Glomerular visceral epithelial cell (primary cell): ENCODE data around the gene ZC3HAV1.
"Not testable (repeated sequence)": the region's sequence is repeated elsewhere in the genome, so short reads cannot be mapped to it uniquely, and the experiment has no call there.

Experiments used
- DNase-seq: peaks from one replicate; pipeline ENCODE4 v3.0.0-alpha.2; 2016; ENCODE audit errors: extremely low spot score

Gene ZC3HAV1

DNA sequence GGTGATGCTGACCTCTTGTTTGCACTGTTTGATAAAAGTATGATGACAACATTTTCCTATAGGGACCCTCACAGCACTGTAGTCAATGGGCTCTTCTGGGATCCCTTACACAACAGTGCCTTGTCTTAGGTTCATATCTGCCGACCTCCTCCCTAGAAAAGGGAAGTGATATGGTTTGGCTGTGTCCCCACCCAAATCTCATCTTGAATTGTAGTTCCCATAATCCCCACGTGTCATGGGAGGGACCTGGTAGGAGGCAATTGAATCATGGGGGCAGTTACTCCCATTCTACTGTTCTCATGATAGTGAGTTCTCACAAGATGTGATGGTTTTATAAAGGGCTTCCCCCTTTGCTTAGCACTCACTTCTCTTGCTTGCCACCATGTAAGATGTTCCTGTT, 23.1 kb downstream of the ZC3HAV1 start:
- no peak for DNase-seq

DNA sequence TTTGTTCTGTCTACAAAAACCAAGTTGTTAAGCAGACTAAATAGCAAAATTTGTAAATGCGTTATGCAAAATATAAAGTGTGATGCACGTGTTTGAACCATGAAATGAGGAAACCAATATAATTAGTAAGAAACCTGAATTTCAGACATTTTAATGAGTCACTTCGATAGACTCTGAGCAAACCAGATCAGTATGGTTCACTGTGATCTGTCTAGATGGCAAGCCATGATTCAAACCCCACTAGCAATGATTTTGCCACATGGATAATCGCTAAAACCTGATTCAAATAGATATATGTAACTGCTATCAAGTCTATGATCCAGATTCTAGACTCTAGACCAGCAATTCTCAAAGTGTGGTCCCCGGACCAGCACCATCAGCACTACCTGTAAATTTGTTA, 24.8 kb downstream of the ZC3HAV1 start:
- no peak for DNase-seq

DNA sequence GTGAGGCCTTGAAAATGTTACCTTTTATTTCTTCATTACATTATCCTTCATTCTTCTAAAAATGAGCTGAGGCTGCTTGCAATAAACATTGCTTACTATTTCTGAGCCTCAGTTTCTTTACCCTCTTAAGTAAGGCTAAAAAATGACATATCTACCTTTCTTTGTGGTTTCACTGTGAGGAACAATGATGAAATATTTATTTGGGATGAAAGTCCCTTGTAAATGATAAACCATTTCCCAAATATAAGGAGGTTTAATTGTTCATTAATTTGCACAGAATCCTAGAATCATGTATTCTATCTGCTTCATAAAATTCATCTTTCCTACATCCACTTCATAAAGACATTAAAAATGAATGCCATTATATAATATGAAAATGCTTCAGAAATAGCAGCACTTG, 27.9 kb downstream of the ZC3HAV1 start:
- no peak for DNase-seq

DNA sequence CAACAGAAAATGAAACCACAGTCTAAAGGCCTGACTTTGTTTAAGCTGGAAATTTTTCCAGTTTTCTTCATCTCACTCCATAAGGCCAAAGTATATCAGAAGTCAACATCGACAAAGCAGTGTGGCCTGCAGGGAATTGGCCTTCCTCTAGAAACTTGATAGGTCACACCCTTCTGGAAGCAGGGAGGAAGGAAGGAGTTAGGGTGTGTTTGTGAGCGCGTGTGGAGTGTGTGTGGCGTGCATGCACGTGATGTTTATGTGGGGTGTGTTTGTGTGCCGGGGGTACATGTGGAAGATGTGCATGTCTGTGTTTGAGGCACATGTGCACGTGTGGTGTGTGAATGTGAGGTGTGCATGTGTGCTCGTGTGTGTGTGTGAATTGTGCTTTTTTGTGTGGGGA, 28.6 kb downstream of the ZC3HAV1 start:
- no peak for DNase-seq

DNA sequence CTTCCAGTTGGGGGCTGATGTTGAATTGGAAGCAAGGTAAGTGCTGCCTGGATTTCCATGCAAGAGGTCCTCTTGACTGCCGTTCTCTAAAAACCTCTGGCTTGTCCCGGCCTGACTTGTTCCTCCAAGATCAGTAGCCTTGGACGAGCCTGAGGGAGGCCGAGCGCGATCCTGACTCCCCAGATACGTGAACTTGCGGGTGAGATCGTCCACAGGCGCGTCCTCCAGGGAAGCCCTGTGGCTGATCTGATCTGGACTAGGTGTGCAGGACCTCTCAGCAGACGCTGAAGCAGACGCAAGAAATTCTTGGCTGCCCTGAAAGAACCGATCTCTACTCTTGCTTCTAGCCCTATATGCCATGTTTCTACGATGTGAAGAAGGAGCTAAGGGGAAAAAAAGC, 29.7 kb downstream of the ZC3HAV1 start:
- DNase-seq, result no peak

DNA sequence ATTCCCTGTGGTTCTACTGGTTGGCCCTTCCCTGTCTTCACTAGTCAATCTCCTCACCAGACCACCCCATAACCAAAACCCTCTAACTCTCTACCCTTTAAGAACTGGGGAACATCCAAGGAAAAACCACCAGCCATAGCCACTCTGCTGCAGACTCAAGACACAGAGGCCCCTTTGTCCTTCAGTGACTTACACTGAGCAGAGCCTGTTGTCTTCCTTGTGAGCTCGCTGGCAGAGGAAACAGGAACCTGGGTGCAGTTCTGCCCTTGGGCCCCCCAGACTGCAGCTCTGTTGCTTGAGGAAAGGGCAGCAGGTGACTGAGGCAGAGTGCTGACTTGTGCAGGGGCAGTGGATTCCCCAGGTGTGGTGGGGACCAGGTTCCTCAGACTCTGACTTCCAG, 30.6 kb downstream of the ZC3HAV1 start:
- no peak for DNase-seq

DNA sequence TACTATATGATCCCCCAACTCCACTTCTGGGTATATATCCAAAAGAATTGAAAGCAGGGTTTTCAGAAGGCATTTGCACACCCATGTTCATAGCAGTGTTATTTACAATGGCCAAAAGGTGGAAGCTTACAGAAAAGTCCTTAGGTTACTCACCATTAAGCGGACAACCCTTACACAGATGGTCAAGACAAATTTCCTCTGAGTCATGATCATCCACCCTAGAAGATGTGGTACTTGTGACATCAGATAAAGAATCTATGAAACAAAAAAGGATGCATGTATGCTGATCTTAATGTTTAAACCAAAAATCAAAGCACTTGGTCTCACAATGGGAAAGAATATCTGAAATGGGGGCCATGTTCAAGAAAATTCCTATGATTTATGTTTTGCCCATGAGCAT, 31.1 kb downstream of the ZC3HAV1 start:
- no peak for DNase-seq

DNA sequence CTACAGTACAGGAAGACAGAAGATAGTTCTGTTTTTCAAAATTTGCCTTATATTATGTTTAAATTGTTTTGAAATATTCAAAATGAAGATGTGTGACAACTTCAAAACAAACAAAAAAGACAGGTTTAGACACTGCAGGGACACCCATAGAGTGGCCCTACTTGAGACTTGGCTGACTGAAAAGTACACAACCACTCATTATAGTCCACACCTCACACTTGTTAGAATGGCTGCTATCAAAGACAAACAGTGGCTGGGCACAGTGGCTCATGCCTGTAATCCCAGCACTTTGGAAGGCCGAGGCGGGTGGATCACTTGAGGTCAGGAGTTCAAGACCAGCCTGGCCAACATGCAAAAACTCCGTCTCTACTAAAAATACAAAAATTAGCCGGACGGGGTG, 31.8 kb downstream of the ZC3HAV1 start:
- DNase-seq, result not testable (repeated sequence)

DNA sequence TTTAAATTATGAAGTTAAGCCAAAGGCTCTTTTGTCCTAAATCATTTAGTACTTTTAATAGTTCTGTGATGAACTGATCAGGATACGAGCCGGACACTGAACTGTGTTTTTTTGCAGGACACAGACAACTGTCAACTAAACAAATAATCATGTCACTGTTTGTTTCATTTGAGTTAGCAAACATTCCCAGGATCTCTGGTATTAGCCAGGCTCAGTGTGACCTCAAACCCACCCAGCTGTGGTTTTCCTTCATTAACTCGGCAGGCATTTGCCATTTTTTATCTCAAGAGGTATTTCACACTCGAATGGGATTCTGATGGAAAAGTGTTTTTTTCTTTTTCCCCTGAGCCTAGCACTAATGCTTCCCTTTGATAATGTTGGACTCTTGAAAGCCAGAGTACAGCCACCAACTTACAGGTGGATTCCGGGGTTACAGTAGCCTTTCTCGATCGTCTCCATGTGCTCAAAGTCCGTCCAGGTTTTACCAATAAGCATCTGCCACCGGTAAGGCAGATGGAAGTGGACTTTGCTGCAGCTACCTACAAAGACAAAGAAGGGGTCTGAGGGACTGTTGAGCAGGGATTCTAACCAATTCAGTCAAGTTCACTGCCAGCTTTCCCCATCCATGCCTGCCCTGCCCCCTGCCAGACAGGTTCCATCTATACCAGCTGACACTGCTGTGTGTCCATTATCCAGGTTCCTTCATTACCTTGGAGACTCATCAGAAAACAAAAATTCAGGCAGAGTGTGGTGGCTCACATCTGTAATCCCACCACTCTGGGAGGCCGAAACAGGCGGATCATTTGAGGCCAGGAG, 33.4 kb downstream of the ZC3HAV1 start:
- no peak for DNase-seq

DNA sequence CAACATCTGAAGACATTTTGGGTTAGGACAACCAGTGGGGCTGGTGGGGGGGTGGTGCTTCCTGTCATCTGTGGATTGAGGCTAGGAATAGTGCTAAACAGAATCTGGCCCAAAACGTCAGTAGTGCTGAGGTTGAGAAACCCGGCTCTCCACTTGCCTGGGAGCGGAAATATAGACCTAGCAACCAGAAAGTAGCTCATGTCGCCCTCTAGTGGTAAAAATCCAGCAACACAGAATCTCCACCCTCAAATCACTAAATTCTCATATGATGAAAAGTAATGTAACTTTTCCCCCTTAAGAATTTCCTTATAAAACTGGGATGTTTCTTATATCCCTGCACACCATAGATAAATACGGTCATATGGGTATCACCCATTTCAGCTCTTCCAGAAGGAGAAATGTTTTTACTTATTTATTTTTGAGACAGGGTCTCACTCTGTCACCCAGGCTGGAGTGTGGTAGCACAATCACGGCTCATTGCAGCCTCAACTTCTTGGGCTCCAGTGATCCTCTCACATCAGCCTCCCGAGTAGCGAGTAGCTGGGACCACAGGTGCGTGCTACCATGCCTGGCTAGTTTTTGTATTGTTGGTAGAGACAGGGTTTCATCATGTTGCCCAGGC, 34.4 kb downstream of the ZC3HAV1 start:
- DNase-seq, result peak; percentile 76

DNA sequence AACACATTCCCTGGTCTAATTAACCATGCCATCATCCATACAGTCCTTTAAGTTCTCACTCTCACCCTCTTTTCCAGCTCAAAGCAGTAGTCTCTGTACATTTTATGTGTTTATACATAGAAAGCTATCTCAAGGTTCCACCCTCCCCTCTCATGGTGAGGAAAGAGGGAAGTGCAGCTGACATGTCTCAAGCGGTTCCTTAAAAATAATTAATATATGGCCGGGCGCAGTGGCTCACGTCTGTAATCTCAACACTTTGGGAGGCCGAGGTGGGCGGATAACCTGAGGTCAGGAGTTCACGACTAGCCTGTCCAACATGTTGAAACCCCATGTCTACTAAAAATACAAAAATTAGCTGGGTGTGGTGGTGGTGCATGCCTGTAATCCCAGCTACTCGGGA, 36.7 kb downstream of the ZC3HAV1 start:
- no peak for DNase-seq

DNA sequence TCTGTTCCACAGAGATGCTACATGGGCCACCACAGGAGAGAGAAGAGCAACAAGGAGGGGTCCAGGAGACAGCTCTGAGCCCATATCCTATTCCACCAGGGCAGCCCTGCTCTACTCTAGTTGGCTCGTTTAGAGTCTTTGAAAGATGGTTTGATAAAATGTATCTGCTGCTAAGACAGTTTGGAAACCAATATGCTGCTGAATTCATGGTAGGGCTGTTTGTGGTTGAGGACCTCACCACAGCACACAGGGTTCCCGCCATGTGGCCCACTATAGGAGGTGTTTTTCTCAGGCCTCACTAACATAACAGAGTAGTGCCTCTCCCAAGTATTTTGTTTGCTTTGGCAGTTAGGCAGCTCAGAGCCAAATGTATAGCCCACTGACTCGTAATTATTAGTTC, 37.8 kb downstream of the ZC3HAV1 start:
- no peak for DNase-seq

DNA sequence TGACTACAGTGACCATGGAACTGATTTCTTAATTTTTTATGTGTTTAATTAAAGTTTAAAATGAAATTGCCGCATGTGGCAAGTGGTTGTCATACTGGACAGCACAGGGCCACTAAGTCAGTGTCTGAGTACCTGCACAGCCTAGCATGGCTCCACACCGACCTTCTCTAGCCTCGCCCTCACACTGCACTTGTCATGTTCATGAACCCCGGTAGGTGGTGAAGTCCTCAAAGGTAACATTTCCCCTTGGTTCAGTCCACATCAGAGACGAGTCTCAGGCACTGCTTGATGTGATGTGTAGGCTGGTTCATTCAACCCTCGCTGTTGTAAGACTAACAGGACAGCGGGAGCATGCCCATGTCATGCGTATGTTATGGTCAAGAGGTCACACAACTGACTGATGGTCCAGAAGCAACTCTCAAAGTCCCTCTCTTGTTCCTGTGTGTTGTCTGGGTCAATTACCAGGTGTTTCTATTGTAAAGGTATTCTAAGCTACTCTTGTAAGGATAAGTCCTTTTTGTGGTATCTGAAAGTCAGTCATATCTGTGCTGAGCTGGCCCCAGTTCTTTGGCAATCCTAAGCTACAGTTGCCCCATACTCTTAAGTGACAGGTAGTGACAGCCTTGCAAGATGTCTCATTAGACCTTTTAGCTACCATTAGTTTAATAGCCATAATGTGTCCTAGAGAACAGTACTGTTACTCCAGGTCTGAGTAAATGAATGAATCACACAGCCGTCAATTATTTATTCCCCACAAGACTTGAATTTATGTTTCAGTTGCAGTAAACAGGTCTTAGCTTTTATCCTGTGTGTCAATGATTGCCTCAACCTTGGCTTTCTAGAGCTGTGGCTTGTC, 40.7 kb downstream of the ZC3HAV1 start:
- no peak for DNase-seq

DNA sequence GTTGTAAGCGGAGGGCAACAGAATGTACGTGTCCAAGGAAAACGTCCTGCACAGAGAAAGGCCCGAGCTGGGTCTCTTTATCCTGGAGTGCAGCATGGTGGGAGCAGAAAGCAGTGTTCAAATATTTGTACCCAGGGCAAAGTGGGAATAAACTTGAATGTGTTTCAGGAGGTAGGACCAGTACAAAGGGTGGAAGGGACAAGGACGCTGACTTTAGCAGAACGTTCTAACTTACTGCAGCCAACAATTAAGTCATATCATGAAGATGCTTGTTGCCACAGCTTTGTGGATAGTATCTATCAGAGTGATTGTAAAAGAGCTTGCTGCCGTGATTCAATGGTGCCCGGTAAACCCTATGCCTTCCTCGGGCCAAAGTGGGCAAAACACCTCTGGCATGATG, 43.2 kb downstream of the ZC3HAV1 start:
- DNase-seq, result no peak

DNA sequence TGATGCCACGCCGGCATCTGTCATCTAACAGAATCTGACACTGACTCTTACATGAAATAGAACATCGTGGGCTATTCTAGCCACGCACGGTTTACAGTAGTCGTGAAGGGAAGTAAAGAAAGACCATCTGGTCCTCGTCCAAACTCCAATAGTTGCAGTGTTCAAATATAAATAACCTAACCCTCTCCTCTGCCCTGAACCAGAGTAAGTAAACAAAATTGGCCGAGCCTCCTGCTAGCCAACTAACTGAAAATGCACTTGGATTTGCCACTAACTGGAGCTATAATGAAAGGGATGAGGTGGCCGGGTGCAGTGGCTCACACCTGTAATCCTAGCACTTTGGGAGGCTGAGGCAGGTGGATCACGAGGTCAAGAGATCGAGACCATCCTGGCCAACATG, 44.2 kb downstream of the ZC3HAV1 start:
- DNase-seq, result no peak

DNA sequence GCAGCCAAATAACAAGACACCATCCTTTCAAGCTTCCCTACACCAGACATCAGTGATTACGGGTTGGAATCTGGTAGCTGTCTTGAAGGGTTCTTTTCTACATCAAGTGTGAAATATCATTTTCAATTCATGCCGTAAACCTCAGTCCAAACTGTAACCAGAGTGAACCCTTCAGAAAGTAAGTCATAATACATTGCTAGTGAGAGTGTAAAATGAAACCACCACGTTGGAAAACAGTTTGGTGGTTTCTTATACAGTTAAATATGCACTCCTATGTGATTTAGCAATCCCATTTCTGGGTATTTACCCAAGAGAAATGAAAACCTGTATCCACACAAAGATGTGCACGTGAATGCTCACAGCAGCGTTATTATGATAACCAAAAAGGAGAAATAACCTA, 48.1 kb downstream of the ZC3HAV1 start:
- DNase-seq, result no peak

DNA sequence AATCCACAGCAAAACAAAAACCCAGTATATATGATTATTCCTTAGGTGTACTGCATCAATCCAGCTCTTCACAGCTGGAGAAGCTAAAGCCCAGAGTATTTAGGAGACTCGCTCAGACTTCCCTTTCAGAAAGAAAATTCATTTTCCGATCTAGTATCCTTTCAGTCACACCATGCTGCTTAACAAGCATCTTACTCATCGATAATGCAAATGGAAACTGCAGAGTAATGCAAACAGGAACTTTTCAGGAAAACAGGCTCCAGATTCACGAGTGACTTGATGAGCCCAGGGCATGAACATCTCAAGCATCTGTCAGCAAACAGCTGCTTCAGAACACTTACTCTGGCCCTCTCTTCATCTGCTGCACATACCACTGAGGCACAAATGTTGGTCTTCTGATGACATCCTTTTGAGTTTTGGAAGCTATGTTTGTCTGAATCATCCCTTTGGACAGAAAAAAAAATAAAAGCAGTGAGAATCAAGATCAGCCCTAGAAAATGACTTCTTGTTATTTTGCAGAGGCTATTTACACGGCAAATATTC, 48.8 kb downstream of the ZC3HAV1 start:
- no peak for DNase-seq

DNA sequence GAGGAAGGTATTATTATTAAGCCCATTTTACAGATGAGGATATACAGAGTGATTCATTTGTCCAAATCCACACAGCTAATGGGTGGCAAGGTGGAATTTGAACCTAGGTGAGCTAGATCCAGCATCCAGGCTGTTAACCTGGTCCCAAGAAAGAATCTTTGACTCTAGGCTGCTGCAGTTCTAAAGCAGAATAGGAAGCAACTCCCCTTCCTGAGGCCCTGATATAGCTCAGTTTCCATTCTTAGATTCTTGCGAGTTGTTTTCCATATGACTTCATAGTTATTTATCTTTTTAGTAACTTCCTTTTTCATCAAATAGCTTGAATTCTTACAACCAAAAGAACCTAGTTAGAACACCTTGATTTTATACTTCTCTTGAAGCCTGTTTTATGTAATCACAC, 49.6 kb downstream of the ZC3HAV1 start:
- no peak for DNase-seq

DNA sequence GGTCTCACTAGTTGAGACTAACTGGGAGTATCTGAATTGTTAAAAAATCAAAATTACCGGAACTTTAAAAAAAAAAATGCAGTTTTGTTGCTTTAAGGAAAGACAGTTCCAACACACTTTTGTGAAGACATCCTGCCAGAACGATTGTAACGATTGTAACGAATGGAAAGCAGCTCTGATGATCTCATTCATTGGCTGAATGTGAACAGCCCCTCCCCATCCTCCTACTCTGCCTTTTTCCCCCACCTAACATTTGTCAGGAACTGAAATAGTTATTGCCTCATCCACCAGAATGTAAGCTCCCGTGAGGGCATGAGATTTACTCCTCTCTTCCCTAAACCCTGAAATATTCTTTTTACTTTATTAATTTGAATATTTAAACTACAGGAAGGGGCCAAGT, 50.6 kb downstream of the ZC3HAV1 start:
- DNase-seq, result no peak

DNA sequence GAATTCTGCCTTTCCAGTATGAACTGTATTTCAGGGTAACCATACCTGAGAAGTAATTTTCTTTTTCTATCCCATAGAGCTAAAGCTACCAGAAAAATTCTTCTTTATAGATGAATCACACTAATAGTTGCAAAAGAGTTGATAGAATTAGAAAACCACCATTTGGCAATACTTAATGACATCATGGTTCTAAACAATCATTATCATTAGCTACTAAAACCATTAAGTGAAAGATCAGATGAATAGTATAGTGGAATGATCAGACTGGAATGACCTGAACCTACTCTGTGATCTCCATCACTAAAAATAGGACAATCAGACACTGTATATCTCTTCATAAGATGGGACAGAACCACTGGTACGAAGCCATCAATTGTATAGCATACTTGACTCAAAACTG, 53.8 kb downstream of the ZC3HAV1 start:
- no peak for DNase-seq

DNA sequence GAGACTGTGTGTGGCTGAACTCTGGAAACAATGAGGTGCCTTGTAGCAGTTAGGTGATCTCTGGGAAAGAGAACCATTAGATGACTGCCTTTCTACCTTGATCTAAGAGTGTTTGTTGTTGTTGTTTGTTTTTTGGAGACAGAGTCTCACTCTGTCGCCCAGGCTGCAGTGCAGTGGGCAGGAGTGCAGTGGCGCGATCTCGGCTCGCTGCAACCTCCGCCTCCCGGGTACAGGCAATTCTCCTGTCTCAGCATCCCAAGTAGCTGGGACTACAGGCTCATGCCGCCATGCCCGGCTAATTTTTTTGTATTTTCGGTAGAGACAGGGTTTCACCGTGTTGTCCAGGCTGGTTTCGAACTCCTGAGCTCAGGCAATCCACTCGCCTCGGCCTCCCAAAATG, 54.9 kb downstream of the ZC3HAV1 start:
- DNase-seq, result not testable (repeated sequence)

DNA sequence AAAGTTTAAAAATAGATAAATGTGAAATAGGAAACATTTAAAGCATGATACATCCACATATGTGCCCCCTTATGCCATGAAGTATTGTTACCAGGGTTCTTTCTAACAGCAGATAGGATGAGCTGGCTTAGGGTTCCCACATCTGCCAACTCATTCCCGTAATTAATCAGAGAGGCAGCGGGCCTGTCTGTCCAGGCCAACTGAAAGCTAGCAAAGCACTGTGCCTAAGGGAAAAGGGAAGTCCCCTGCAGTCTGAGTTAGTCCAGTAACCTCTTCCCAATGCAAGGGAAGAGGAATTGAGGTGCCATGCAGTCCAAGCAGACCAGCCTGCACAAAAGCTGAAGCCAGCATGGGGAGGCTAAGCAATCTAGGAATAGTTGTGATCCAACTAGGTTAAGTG, 55.4 kb downstream of the ZC3HAV1 start:
- no peak for DNase-seq
